ENCODE results near the gene MAMLD1. TPM values are rescaled to one million over a fixed set of nuclear protein-coding genes. Genes with fewer than 3 reads are reported as not detected.

The MAMLD1 gene
- polyA plus RNA-seq, 3 donors from 2014 or later, result 0.61 TPM; not detected in 2

DNA sequence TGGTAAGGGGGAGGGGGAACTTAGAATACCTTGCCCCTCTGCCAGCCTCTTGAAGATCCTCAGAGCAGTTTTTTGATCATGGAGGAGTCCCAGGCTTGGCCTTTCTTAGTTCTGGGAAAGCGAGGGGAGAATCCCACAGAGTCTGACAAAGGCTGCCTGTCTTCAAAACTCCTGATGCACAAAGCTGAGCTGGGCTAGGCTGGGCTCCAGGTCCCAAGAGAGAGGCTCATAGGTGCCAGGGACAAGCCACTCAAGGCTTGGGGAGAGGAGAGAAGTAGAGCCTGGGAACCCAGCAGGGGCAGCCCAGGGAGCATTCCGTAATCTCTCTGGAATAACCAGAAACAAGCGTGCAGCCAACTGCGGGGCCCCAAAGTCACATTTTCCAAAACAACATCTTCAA lies 168.3 kb downstream of the MAMLD1 start:
- H3K36me3 Mint-ChIP-seq, result no peaks in the 10 kb centered on the region
- H3K27ac Mint-ChIP-seq, result no peak overlapping the region
- peaks cover 0 to 8% (median 2%) of the 10 kb centered on the region in 3 donors for H3K27me3 Mint-ChIP-seq (ENCODE audit: low read depth in 3 of 3)
- peaks cover 0 to 8% (median 3%) of the 10 kb centered on the region in 6 donors for H3K9me3 Mint-ChIP-seq
- H3K4me3 Mint-ChIP-seq, result no peak overlapping the region
- H3K4me1 Mint-ChIP-seq, result no peaks in the 10 kb centered on the region
- no peak for DNase-seq

DNA sequence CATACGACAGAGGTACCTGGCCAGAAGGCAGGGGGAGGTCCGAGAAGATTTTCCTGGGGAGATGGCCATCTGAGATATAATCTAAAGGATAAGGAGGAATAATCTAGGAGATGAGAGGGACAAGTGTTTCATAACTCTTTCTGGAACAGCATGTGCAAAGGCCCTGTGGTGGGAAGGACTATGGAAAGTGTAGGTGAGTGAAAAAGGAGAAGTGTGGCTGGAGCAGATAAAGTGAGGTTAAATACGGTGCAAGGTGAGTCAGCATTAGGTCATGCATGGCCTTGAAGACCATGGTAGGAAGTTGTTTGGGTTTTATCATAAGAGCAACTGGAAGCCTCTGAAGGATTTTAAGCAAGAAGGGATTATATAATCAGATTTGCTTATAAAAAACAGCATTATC lies 170.7 kb downstream of the MAMLD1 start:
- H3K27ac Mint-ChIP-seq, result no peak overlapping the region
- no peak overlapping the region for H3K4me3 Mint-ChIP-seq
- H3K27me3 Mint-ChIP-seq (ENCODE audit: low read depth in 3 of 3), result peaks cover 0 to 8% (median 2%) of the 10 kb centered on the region in 3 donors
- no peak for DNase-seq
- peaks cover 0 to 8% (median 5%) of the 10 kb centered on the region in 6 donors for H3K9me3 Mint-ChIP-seq
- no peaks in the 10 kb centered on the region for H3K4me1 Mint-ChIP-seq
- H3K36me3 Mint-ChIP-seq, result no peaks in the 10 kb centered on the region

DNA sequence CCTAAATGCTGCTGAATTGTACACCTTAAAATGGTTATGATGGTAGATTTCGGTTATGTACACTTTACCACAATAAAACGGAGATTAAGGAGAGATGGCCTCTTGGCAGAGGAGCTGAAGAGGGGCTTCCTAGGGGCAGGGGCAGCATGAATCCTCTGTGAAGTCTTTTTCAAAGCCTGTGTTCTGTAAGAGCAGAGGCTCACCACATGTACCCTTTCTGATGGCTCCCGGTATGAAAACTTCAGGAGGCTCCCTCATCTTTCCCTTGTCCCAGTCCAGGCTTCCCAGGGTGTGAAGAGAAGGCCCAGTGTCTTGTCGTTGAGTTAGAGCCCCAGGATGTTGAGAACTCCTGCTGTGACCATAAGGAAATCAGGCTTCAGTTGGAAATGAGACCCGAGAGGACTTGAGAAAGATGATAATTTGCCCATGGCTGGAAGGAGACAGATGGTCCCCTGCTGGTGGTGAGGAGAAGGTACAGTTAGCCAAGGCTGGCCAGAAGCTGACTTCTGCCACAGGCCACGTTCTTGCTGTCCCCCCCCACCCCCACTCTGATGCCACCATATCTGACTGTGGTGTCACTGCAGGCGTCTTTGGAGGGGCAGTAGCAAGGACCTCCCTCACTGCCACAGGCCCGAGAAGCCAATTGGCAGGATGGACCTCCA lies 173.5 kb downstream of the MAMLD1 start:
- Mint-ChIP-seq H3K27ac (no peak overlapping the region), H3K27me3 (ENCODE audit: low read depth in 3 of 3) (peaks cover 0 to 6% (median 5%) of the 10 kb centered on the region in 3 donors), H3K36me3 (no peaks in the 10 kb centered on the region), H3K4me1 (no peaks in the 10 kb centered on the region), H3K4me3 (no peak overlapping the region), H3K9me3 (peaks cover 0 to 8% (median 5%) of the 10 kb centered on the region in 6 donors)
- DNase-seq, result no peak

DNA sequence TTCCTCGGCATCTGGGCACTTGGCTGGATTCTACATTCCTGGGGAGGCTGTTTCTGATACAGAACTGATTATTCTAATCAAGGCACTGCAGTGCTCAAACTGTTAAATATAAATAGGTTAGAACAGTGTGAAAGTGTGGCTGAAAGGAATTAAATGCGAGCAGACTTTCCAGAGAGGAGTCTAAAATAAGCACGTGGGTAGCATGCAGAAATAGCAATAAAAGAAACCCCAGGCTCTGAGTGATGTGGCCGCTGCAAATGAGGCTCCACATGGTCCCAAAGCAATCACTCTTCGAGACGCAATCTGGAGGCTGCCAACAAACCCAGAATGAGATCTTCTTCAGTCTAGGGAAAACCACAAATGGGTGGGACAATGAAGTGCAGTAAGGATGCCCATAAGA lies 174.7 kb downstream of the MAMLD1 start:
- H3K9me3 Mint-ChIP-seq, result peaks cover 0 to 8% (median 5%) of the 10 kb centered on the region in 6 donors
- peaks cover 0 to 5% (median 3%) of the 10 kb centered on the region in 3 donors for H3K27me3 Mint-ChIP-seq (ENCODE audit: low read depth in 3 of 3)
- DNase-seq, result no peak
- H3K36me3 Mint-ChIP-seq, result no peaks in the 10 kb centered on the region
- peaks cover 0 to under 1% of the 10 kb centered on the region in 2 donors for H3K4me1 Mint-ChIP-seq
- no peak overlapping the region for H3K27ac Mint-ChIP-seq
- H3K4me3 Mint-ChIP-seq, result no peak overlapping the region

DNA sequence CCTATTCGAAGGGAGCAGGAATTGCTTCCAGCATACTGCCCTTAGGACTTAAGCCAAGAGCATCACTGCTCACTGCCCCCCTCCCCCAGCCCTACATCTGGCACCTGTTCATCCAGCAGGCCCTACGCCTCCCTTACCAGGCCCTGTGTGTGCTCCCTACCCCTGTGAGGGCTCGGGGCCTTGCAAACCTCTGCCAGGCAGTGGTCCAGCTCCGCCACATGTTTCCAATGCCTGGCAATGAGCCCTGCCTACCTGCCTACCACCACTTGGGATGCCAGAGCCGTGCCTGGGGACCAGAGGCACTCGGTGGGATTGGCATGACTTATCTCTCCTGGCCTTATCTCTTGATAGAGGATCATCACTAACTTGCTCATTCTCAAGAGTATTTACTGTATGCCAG lies 177.8 kb downstream of the MAMLD1 start:
- H3K27ac Mint-ChIP-seq, result no peak overlapping the region
- H3K4me3 Mint-ChIP-seq, result no peak overlapping the region
- H3K9me3 Mint-ChIP-seq, result peaks cover 0 to 6% (median 4%) of the 10 kb centered on the region in 6 donors
- DNase-seq, result no peak
- H3K4me1 Mint-ChIP-seq, result peaks cover 0 to 13% of the 10 kb centered on the region in 2 donors
- H3K27me3 Mint-ChIP-seq (ENCODE audit: low read depth in 3 of 3), result peaks cover 2 to 3% (median 3%) of the 10 kb centered on the region in 3 donors
- no peaks in the 10 kb centered on the region for H3K36me3 Mint-ChIP-seq

DNA sequence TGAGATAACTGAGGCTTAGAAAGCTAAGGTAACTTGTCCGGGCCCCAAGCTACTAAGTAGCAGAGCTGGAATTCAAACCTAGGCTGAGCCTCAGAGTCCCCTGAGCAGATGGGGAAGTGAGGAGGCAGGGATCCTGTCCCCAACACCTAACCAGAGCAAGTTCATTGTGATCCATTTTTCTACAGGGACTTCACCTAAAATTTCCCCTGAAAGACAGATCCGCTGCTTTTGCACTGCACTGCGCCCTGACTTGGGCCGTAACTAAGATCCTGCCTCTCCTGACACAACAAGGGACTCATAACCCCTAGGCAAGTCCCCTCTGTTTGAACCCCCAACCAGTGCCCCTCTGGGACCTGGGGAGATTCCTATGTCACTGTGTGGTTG lies 179.7 kb downstream of the MAMLD1 start:
- H3K36me3 Mint-ChIP-seq, result no peaks in the 10 kb centered on the region
- no peak overlapping the region for H3K4me3 Mint-ChIP-seq
- peaks cover 4 to 11% (median 7%) of the 10 kb centered on the region in 3 donors for H3K27me3 Mint-ChIP-seq (ENCODE audit: low read depth in 3 of 3)

DNA sequence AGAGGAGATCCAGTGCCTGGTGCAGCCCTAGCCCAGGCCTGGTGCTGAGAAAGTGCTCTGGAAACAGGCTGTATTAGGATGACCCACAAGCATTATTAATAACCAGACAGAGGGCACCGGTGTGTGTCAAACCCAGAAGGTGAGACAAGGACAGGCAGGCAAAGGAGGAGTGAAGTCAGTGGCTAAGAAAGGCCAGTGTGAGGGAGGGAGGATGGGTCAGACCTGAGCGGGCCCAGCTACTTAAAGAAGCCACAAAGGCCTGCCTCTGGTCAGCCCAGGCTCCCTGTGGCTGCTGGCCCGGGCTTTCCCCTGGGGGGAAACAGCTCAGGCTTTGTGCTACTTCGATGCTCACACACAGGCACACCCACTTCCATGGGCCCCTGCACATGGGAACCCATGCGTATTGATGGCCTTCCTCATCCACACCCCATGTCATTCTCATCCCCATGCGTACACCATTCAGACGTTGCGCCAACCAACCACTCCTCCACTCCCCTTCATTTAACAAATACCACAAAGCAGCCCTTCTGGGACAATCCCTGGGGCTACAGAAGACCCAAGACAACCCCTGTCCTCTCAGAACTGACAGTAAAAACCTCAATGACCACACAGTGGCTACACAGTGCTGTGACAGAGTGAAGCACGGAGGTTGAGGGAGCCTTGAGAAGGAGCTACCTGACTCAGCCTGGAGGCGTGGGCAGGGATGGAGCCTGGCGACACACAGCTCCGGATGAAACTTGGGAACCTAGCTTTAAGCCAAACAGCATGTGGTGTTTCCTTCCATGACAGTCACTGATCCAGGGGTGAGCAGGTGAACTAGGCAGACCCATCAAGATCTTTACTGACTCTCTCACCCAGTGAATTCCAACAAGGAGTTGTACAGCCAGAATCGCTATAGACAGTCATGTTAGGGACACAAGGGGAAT lies 180.4 kb downstream of the MAMLD1 start:
- no peak overlapping the region for H3K4me3 Mint-ChIP-seq
- H3K9me3 Mint-ChIP-seq, result peaks cover 0 to 2% (median 0%) of the 10 kb centered on the region in 6 donors
- H3K36me3 Mint-ChIP-seq, result no peaks in the 10 kb centered on the region
- H3K27ac Mint-ChIP-seq, result peak overlapping the region in 2 of 6 donors; percentile 12 to 30
- H3K4me1 Mint-ChIP-seq, result peaks cover 21 to 34% of the 10 kb centered on the region in 2 donors
- DNase-seq, result peak in 2 of 3 donors; percentile 14 to 28
- H3K27me3 Mint-ChIP-seq (ENCODE audit: low read depth in 3 of 3), result peaks cover 4 to 14% (median 7%) of the 10 kb centered on the region in 3 donors

More for the DNA sequence above, 179.7 kb downstream of the MAMLD1 start:
- H3K4me1 Mint-ChIP-seq, result peaks cover 15 to 28% of the 10 kb centered on the region in 2 donors
- peak overlapping the region in 1 of 6 donors; percentile 10 for H3K27ac Mint-ChIP-seq
- no peak for DNase-seq
- peaks cover 0 to 2% (median 0%) of the 10 kb centered on the region in 6 donors for H3K9me3 Mint-ChIP-seq

DNA sequence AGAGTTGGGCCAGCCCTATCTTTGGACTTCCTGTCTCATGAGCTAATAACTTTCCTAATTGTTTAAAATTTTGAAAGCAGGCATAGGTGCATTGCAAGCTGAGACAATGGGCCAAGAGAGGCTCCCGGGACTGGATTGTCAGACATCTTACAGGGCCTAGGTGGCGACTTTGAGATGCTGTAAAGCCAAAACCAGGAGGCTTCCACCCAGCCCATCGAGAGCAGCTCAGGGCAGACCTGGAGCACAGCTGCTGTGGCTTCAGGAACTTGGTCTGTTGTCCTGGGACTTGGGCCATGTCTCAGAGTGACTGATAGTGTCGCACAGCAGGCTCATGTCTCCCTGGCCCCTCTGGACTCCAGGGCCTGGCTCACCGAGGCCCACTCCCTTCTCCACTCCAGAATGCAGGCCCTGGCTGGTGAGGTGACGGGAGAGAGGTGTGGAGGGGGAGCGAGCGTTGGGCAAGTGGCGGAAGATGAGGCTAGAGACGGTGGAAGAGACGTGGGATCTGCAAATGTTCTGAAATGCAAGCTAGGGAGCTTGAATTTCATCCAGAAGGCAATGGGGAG lies 181.2 kb downstream of the MAMLD1 start:
- H3K36me3 Mint-ChIP-seq, result no peaks in the 10 kb centered on the region
- H3K9me3 Mint-ChIP-seq, result peaks cover 0 to 2% (median 0%) of the 10 kb centered on the region in 6 donors
- peaks cover 8 to 20% (median 9%) of the 10 kb centered on the region in 3 donors for H3K27me3 Mint-ChIP-seq (ENCODE audit: low read depth in 3 of 3)
- peaks cover 29 to 42% of the 10 kb centered on the region in 2 donors for H3K4me1 Mint-ChIP-seq
- no peak overlapping the region for H3K4me3 Mint-ChIP-seq
- H3K27ac Mint-ChIP-seq, result no peak overlapping the region
- no peak for DNase-seq

DNA sequence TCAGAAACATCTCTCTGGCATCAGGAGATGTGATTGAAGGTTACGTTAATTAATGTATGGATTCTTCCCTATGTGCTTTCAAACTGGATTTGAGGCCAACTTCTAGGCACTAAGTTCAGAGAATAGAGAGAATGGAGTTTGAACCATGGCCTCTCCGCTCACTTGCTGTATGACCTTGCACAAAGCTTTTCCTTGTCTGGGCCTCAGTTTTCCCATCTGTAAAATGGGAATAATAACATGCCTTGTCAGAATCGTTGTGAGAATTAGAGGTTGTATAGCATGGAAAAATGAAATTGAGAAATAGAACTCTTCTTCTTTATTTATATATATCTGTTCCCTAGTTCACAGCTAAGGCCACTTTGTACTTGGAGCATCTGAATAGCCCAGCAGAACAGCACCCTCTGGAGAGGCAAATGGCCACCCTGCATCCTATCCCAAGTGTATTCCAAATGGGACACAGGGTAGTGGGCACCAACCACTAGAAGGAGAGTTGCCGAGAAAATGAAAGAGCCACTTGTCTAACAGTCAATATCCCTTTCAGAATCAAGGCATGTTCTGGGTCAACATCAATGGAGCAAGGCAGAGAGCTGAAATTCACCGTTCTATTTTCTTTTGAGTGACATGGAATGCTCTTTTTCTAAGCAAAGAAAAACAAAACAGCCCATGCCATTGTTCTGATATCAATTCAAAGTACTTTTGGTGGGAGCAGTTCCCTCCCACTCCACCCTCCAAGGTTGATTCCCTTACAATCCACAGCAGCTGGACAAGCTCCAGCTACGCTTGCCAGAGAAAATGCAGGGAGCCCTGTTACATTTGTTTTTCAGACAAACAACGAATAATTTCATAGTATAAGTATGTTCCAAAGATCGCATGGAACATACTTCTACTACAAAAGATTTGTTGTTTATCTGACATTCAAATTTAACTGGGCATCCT lies 182.0 kb downstream of the MAMLD1 start:
- Mint-ChIP-seq H3K4me1 (peaks cover 30 to 43% of the 10 kb centered on the region in 2 donors), H3K4me3 (no peak overlapping the region), H3K36me3 (no peaks in the 10 kb centered on the region), H3K27ac (no peak overlapping the region), H3K27me3 (ENCODE audit: low read depth in 3 of 3) (peaks cover 8 to 21% (median 9%) of the 10 kb centered on the region in 3 donors), H3K9me3 (peaks cover 0 to 2% (median 0%) of the 10 kb centered on the region in 6 donors)
- DNase-seq, result no peak

DNA sequence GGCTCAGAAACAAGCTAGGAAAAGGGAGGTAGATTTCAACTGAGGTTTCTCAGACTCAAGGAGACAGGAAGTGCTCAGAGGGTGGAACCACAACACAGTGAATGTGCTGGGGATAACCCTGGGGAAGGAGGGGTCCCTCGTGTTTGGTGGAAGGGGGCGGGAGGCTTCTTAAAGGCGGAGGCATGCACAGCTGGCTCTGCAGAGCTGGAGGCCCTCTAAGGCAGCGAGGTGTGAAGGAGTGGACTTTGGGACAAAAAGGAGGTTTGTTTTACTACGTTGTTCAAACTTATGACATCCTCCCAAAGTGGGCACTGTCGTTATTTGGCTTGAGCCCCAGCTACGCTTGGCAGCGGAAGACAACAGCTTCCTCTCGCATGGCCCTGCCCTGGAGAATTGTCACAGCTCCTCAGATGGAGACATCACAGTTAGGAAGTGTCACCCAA lies 183.6 kb downstream of the MAMLD1 start:
- DNase-seq, result peak; percentile 20 to 32 (median 32)
- H3K4me1 Mint-ChIP-seq, result peaks cover 30 to 43% of the 10 kb centered on the region in 2 donors
- peak overlapping the region in 4 of 6 donors; percentile 40 to 82 (median 59) for H3K27ac Mint-ChIP-seq
- peaks cover 0 to 2% (median 0%) of the 10 kb centered on the region in 6 donors for H3K9me3 Mint-ChIP-seq
- H3K27me3 Mint-ChIP-seq (ENCODE audit: low read depth in 3 of 3), result peaks cover 8 to 21% (median 9%) of the 10 kb centered on the region in 3 donors
- H3K4me3 Mint-ChIP-seq, result peak overlapping the region; percentile 64 to 89 (median 69)
- no peaks in the 10 kb centered on the region for H3K36me3 Mint-ChIP-seq

DNA sequence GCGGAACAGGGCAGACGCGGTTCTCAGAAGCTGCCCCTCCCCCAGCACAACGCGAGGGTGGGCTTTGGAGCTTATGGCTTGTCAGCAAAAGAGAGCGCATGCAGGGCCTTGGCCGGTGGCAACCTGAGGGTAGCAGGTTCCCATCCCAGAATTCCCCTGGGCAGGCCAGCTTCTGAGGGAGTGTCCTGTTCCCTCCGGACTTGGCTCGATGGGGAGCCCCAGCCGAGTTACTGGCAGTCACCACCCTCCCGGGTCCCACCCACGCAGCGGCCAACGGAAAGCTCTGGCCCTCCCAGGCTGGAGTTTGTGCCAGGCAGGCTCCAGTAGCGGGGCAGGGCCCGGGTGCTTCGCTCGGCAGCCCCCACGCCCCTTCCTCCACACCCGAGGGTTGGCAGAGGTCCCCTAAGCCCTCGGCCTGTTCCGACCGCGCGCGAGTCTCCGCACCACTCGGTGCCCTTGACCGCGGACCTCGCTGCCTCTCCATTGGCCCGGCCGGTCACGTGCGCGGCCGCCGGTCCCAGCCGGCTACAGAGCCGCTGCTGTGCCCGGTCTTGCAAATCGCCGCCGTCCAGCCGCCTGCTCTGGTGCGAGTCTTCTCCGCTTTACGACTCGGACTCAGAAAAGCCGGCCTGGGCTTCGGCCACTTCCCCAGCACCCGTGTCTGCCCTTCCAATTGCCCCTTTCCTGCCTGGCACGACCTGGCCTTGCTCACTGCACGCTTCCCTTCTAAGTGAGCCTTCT lies 184.4 kb downstream of the MAMLD1 start:
- Mint-ChIP-seq H3K4me3 (peak overlapping the region; percentile 66 to 89 (median 74)), H3K9me3 (peaks cover 0 to 2% (median 0%) of the 10 kb centered on the region in 6 donors), H3K27me3 (ENCODE audit: low read depth in 3 of 3) (peaks cover 8 to 21% (median 9%) of the 10 kb centered on the region in 3 donors), H3K4me1 (peaks cover 30 to 43% of the 10 kb centered on the region in 2 donors), H3K27ac (peak overlapping the region in 3 of 6 donors; percentile 44 to 77 (median 51)), H3K36me3 (no peaks in the 10 kb centered on the region)
- DNase-seq, result peak; percentile 23 to 36 (median 25)

DNA sequence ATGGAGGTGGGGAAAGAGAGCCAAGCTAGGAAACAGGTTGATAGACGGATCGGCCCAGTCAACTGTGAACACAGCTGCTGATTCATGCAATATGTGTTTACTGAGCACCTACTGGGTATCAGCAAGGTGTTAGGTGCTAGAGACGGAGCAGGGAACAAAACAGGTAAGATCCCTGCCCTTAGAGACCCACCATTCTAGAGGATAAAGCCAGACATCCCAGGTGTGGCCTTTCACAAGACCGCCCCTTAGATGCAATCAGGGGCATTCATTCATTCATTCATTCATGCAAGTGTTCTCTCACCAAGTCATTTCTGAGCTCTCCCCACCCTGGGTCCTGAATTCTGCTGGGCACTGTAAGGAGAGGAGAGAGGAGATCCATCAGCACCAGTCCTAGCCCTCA lies 185.1 kb downstream of the MAMLD1 start:
- peaks cover 30 to 39% of the 10 kb centered on the region in 2 donors for H3K4me1 Mint-ChIP-seq
- peaks cover 0 to 2% (median 0%) of the 10 kb centered on the region in 6 donors for H3K9me3 Mint-ChIP-seq
- H3K27ac Mint-ChIP-seq, result peak overlapping the region in 5 of 6 donors; percentile 4 to 77 (median 44)
- no peak for DNase-seq
- H3K27me3 Mint-ChIP-seq (ENCODE audit: low read depth in 3 of 3), result peaks cover 8 to 21% (median 12%) of the 10 kb centered on the region in 3 donors
- H3K4me3 Mint-ChIP-seq, result peak overlapping the region; percentile 66 to 89 (median 74)
- no peaks in the 10 kb centered on the region for H3K36me3 Mint-ChIP-seq
